Gastrocnemius medialis (tissue), 4 donors: ENCODE results near the gene ZBTB16.

Source experiments
- POLR2A ChIP-seq, 2 donors: fragments of 450-650 bp; IDR thresholded peaks; one replicate each; pipeline ENCODE4 v1.6.1; 2017; ENCODE audit warnings: antibody characterized with exemption in 2 of 2, mild to moderate bottlenecking in 2 of 2, moderate library complexity in 2 of 2
- TF ChIP-seq, protein P1 (sequence below), 5 experiments: fragments of 450-650 bp in 3 of 5; fragments of 200-600 bp in 2 of 5; sonication (generic) in 2 of 5; IDR thresholded peaks in 4 of 5; conservative IDR thresholded peaks in 1 of 5; 1 replicate in 4 of 5; 2 replicates in 1 of 5; pipeline ENCODE4 v1.5.1; 2016 to 2019; ENCODE audit warnings: antibody characterized with exemption in 5 of 5, mild to moderate bottlenecking in 3 of 5, moderate library complexity in 3 of 5

DNA sequence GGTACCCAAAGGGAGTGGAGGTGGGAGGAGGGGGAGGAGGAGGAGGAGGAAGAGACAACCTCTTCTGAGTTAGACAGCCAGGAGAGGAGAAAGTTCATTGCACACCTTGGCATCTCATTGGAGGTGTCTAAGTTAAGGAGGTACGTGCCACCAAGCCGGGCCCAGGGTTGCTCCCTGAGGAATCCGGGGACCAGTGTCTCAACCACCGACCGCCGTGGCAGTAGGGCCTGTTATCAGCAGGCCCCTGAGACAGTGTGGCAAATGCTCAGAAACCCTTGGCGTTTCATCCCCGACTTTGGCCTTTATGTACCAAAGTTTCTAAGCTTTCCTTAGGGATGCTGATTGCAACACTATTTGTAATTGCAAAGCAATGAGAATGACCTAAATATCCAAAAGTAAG lies 141.7 kb downstream of the ZBTB16 start:
- TF ChIP-seq, protein P1, sequence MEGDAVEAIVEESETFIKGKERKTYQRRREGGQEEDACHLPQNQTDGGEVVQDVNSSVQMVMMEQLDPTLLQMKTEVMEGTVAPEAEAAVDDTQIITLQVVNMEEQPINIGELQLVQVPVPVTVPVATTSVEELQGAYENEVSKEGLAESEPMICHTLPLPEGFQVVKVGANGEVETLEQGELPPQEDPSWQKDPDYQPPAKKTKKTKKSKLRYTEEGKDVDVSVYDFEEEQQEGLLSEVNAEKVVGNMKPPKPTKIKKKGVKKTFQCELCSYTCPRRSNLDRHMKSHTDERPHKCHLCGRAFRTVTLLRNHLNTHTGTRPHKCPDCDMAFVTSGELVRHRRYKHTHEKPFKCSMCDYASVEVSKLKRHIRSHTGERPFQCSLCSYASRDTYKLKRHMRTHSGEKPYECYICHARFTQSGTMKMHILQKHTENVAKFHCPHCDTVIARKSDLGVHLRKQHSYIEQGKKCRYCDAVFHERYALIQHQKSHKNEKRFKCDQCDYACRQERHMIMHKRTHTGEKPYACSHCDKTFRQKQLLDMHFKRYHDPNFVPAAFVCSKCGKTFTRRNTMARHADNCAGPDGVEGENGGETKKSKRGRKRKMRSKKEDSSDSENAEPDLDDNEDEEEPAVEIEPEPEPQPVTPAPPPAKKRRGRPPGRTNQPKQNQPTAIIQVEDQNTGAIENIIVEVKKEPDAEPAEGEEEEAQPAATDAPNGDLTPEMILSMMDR (IDR thresholded peaks at IDR 0.05 in 4 of 5, conservative IDR thresholded peaks at IDR 0.05 in 1 of 5) = no peak
- no peak for TF ChIP-seq POLR2A (IDR thresholded peaks at IDR 0.05)
